Smooth muscle cell of the brain vasculature (primary cell): ENCODE data around the gene FCHSD1.

Experiments
- DNase-seq: peaks from one replicate; pipeline ENCODE4 v3.0.0-alpha.2; 2012; ENCODE audit warnings: low read depth, low spot score

FCHSD1 gene

DNA sequence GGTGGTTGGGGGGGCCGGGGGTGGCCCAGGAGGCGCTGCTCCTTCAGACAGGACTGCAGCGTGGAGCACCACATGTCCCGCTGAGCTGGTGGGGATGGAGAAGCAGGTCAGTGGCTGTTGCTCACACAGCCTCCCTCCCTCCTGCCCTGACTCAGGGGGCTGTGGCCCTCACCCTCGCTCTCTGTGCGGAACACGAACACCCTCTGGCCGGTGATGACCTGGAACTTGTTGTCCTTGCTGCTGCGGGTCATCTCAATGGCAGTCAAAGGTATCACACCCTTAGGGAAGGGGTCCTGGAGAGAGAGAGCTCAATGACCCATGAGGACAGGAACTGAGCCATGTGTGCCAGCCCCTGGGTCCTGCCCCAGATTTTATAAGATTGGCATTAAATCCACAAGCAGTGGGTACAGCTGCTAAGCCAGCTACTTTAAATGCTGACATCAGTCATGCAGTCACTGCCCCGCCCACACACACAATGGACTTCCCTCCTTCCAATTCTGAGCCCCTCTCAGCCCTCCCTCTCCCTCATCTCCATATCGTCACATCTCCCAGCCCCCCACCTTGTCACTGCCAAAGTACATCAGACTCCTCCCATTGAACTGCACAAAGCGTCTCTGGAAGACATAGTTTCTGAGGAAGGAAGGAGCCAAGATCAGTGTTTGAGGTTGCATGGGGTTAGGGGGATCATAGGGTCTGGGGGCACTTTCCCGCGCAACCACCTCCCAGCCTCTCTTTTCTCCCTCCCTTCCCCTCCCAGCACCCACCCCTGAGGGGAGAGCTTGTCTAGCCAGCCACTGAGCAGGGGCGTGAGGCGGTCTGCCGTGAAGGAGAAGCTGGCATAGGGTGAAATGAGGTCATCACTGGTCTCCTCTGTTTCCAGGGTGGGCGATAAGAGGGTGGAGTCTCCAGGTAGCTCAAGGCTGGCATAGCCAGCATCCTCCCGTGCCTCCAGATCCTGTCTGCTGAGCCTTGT lies 21.9 kb upstream of the FCHSD1 start:
- no peak for DNase-seq

DNA sequence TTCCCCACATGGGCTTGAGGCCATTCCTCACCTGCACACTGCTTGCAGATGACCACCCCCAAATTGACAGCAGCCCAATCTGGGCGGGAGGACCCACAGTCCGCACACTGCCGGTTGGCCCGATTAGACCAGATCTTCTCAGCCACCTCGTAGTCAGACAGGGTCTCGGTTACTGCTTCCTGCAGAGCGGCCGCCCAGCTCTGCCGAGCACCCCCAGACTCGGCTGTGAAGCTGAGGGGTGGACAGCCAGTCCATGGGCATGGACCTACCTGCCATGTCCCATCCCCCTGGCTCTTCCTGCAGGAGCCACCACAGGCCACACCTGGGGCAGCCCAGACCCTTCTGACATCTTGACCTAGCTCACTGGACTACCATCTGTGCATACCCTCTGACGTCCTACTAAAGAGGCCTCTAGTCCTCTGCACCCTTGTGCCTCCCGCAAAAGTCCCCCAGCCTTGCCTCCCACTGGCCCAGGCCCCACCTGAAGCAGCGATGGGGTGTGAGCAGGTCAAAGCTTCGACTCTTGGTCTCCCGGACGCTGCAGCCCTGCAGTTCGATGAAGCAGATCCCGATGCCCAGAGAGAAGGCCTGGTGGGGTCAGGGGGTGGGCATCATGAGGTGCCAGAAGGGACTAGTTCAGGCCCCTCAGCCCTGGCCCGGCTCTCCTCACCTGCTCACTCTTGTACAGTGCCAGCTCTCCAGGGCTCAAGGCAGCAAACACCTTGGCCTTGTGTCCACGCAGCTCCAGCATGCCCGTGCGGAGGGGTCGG lies 21.0 kb upstream of the FCHSD1 start:
- no peak for DNase-seq

DNA sequence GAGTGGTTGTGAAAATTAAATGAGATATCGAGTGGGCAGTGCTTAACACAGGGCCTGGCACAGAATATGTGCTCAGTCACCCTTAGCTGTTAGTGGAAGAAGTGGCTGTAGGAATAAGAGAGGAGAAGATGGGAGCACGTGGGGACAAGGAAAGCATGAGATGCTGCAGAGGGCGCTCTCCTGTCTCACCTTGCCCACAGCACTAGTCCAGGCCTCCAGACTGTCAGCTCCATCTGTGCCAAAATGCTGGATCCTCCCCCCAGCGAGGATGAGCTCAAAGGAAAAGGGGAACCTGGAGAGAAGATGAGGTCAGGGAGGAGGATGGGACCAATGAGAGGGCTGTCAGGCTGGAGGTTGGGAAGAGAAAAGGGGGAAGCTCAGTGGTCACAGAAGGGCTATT lies 18.3 kb upstream of the FCHSD1 start:
- DNase-seq, result no peak

DNA sequence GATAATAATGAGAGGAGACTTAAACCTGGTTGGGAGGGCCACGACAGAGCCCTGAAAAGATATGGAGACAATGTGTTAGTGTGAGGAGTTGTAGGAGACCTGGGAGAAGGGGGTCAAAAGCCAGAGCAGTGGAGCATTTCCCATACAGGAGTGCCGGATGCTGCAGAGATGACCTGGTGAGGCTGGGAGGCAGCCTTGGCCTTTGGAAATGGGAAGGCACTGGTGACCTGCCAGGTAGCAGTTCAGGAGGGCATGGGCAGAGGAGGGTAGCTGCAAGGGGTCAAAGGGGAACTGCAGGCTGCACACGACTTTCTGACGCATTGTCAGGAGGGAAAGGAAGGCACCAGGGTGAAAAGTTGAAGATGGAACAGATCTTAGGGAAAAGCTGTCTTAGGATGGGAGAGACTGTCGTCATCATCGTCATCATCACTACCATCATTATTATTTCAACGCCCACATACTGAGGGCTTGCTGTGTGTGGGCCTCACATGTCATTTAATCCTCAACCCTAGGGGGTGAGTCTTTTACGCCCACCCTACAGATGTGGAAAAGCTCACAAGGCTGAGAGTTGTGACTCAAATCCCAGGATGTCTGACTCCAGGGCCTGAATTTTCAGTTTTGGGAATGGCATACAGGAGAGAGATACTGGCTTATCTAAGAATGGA lies 17.5 kb upstream of the FCHSD1 start:
- DNase-seq, result no peak

DNA sequence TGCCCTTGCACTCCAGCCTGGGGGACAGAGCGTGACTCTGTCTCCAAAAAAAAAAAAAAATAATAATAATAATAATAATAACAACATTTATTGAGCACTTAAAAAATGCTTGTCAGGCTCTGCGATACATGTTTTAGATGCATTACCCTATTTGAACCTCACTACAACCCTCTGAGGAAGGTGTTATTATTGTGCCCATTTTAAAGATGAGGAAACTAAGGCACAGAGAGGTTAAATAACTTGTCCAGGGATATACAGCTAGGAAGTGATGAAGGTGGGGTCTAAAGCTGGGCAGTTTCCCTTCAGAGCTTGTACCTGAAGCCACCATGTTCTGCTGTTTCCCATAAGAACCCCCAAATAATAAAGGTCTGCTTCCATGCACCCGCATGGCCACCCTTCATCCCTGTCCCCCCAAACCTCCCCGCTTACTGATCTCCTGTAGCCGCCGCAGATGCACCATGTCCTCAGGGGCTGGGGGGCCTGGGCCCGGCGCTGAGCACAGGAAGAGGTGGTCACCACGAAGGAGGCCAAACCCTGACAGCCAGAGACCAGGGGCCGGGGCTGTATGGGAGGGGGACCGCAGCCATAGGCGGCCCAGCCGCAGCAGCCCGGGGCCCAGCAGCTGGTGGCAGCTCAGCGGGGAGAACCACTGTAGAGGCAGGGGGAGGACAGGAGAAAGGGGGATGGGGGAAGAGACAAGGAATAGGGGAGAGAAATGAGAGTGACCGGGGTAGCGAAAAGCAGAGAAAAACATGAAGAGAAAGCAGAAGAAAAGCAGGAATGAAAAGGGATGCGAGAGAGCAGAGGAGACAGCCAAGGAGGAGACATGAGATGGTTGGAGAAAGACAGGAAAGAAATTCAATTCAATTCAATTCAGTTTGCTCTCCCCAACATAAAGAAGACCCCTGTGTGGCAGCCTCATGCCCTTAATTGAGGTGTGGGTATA lies 15.1 kb upstream of the FCHSD1 start:
- DNase-seq, result no peak

DNA sequence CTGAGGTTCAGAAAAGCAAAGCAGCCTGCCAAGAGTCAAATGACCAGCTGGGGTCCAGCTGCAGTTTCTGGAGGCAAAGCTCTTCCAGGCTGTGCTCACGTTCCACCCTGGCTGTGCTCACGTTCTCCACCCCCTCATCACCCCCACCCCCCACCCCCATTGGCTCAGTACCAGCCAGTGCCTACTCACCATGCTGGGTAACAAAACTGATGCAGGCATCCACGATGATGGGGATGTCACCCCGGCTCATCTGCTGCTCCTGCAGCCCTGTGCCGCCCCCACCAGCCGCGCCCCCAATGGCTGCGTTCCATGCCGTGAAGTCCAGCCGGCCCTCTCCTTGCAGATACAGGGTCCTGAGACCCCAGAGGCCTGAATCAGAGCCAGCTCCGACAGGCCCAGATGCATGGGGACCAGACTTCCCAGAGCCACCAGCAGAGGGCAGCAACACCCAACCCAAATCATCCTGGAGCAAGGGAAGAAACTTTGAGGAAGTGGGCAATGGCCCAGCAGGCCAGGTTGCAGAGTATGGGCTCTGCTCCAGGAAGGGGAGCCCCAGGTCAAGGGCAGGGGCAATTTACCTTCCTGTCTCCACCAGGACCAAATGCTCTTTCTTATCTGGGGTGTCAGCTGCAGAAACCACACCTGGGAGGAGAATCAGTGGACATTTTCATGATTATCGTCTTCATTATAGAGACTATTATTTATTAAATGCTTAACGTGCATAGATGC lies 13.7 kb upstream of the FCHSD1 start:
- DNase-seq, result peak; percentile 36

DNA sequence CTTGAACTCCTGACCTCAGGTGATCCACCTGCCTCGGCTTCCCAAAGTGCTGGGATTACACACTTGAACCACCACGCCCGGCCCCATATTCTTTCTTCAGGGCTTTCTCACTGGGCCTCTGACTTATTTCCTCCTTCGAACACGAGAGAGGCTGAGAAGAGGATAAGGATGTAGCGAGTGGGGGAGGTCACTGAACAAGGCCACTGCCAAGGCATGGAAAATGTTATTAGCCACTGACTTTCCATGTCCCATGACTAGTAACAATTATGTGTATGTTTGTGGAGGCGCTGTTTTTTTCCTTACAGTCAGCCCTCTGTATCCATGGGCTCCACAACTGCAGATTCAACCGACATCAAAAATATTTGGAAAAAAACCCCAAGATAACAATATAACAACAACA lies 12.3 kb upstream of the FCHSD1 start:
- DNase-seq, result no peak

DNA sequence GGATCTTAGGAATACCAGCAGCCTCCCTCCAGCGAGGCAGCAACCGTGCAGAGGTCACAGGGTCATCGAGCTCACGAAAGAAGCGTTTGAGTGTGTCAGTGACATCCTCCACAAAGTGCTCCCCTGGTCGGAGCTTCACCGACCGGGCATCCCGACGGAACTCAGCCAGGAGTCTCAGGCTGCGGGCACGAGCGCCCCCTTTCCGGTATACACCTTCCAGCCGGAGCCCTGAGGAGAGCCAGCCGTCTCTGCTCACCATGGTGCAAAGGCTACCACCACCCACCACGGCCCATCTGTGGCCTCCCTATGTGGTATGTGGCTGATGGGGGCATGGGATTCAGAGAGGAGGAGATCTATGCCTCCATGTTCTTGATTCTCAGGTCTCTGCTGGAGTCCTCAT lies 10.8 kb upstream of the FCHSD1 start:
- DNase-seq, result no peak

DNA sequence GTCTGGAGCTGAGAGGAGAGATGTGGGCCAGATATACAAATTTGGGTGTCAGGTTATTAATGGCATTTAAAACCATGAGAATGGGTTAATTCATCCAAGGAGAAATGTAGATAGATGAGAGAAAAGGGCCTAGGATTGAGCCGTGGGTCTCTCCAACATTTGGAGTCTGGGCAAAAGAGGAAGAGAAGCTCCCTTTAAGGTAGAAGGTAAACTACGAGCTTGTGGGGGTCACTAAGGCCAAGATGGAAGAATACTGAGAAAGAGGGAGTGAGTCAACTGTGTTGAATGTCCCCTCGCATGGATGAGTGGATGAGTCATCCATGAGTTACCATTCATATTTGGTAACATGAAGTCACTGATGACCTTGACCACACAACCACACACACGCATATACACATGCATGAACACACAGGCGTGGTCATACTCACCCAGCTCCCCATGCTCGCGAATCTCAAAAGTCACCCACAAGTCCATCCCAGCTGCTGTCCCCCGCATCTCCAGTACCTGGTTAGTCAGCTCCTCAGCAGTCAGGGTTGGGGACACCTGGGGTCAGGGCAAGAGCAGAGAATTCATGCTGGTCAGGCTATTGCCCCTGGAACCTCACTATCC lies 6.8 kb upstream of the FCHSD1 start:
- no peak for DNase-seq

DNA sequence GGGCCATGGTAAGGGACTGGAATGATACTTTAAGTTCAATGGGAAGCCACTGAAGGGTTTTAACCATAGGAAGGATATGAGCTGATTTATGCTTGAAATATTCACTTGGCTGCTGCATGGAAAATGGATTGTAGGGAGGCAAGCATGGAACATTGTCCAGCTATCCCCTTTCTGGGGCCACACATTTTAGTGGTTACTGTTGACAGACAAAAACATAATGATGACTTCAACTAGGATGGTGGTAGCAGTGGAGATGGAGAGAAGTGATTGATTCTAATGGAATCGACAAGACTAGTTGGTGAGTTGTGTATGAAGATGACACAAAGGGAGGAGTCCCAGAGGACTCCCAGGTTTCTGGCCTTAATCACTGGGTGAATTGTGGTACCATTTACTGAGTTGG lies 6.2 kb upstream of the FCHSD1 start:
- DNase-seq, result no peak

DNA sequence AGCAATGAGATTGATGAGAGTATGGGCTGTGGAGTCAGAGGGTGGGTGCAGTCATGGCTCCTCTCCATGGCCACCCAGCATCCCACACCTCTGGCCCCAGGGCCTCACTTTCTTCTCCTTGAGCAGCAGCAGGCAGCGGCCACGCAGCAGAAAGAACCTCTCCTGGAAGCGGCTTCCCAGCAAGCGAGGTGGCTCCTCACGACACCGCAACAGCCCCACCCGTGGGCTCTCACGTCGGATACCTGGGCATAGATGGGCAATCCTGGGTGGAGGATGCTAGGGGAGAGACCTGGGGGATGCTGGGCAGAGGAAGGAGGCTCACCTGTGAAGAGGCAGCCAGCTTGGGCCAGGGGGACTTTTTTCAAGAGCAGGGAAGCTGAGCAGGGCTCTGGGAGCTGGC lies 5.2 kb upstream of the FCHSD1 start:
- DNase-seq, result no peak

DNA sequence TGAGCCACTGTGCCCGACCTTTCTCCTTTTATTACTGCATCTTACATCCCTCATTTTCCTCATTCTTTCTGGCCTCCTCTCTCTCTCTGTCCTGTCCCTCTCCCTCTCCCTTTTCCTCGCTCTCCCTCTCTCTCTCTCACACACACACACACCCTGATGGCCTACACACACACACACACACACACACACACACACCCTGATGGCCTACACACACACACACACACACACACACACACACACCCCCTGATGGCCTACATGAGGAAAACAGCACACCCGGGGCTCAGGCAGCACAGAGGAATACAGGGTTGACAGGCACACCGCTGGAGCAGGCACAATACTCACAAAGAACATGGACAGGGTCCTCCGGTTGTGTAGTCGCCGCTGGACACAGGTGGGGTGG lies 3.8 kb upstream of the FCHSD1 start:
- no peak for DNase-seq

DNA sequence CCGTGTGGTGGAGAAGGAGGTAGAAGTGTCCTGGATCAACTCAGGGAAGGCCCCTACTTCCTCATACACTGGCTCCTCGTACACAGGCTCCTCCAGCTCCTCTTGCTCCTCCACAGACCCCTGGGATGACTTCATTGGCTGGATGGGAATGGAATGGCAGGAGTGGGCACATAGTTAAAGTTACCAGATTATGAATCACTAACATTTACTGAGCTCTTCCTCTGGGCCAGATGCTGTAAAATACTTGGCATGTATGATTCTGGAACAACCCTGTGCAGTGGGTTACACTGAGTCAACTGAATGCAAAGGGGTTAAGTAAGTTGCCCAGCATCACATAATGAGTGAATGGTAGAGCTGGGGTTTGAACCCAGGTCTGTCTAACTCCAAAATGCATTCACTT lies 3.1 kb upstream of the FCHSD1 start:
- DNase-seq, result no peak

DNA sequence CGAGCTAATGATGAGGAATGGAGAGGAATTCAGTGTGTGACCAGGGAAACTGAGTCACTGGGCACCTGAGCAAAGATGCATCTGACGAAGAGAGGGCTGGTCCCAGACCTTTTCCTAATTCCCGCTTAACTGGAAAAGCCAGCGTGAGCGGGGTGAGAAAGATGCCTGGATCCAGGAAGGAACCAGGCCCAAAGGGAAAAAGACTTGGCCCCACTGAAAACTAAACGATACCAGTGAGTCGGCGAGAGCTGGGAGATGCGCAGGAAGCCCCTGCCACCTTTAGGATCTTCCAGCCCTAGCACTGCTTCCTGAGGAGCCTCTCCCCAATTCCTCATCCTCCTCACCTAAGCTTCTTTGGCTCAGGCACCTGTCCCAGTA lies 499 bp upstream of the FCHSD1 start:
- DNase-seq, result no peak

DNA sequence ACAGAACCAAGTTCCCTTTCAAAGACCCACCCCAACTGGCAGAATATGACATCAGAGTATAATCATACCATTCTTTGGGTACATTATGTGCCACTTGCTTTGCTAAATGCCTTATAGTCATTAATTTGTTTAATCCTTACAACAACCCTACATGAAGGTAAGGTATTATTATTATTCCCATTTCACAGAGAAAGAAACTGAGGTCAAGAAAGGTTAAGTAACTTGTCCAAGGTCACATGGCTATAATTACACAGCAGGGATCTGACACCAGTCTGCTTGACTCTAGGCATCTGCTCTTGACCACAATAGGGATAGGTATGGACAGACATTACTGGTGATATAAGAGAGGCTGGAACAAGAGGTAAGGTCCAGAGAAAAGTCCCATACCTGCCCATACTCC lies 1.2 kb downstream of the FCHSD1 start:
- no peak for DNase-seq

DNA sequence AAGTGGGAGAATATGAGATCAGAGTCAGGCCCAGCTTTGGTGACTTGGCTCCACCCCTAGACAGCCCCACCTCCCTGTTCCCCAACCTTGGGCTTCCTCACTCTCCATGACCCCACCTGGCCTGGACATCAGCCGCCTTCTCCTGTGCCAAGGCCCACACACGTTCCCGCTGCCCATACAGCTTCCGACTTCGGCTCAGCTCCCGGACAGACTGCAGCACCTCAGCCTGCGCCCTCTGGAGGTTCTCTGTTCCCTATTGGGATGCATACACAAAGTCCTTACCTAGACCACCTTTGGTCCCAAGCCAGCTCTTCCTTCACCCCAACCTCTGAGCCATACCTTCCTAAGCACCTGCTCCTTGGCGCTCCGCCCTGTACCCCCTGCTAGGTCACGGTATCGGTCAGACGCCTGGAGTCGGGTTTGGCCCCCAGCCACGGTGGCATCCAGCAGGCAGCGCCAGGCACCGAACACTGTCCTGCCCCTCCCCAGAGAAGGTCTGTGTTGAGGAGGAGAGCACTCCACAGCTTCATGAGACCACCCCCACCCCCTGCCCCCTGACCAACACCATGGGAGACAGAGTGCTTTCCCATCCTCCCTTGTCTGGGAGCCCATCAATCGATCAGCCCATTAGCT lies 2.0 kb downstream of the FCHSD1 start:
- no peak for DNase-seq

DNA sequence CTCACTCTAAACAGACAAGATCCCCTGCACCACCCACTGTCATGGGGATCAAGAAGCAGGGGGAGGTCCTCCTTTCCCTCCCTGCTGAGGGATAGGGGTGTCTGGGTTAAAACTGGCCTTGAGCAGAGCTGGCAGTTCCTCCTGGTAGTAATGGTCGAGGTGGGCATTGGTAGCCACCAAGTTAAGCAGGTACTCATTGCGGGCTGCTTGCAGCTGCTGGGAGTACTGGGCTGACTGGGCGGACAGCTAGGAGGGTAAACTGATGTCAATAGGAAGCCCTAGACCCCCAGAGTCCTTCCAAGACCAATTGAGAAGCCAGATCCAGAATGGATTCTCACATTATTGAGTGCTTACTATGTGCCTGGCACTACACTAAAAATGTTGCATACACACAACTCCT lies 3.4 kb downstream of the FCHSD1 start:
- no peak for DNase-seq

DNA sequence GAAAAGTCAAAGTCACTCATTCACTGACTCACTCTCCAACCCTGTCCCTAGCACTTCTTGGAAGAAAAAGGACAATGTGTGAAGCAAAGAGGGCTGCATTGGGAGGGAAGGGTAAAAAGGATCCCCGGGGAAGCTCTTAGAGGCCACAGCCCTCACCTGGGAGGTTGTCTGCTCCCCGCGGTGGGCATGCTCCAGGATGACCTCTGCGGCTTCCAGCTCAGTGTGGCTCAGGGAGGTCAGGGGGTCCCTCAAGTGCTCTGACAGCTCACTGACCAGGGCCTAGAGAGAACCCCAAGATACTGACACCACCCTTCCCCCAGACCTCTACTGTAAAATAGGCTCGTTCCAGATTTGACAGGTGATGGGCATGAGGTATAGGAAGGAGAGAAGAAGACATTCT lies 4.0 kb downstream of the FCHSD1 start:
- DNase-seq, result no peak

DNA sequence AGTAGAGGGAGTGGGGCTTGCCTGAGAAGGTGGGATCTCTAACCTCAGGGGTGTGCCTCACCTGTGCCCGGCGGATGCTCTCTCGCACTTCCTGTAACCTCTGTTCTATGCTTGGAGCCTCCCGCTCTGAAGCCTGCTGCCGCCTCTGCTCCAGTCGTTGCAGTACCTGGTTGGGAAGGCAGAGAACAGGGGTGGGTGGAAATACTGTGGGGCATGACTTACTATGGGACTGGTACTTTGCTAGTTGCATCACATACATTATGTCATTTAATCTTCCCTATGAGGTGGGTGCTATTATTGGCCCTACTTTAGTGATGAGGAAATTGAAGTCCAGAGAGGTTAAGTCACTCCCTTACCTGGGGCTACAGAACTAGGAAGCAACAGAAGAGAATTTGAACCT lies 5.2 kb downstream of the FCHSD1 start:
- DNase-seq, result no peak
